HEK293 (cell line): ENCODE results near the gene MAP3K7.

ENCODE experiments used
- CTCF ChIA-PET: fragments of 350-600 bp; formaldehyde crosslinking; extraction: SDS; loops from one replicate; lab custom pipeline; 2021; ENCODE audit warnings: antibody characterized with exemption; lab: Yijun Ruan, JAX
- POLR2A ChIA-PET: fragments of 300-600 bp; formaldehyde crosslinking; extraction: SDS; loops from one replicate; lab custom pipeline; 2020; ENCODE audit warnings: antibody characterized with exemption, inconsistent platforms; lab: Yijun Ruan, JAX
- H3K27ac ChIP-seq: fragments of 200-500 bp; sonication (Bioruptor generic); 2 replicates; pipeline ENCODE4 v1.5.1; 2014; ENCODE audit warnings: low read depth, low read length, control low read depth, inconsistent platforms; ENCODE audit errors: extremely low read depth
- H3K36me3 ChIP-seq, 2 experiments: fragments of 200-500 bp in 1 of 2; sonication (Bioruptor generic) in 1 of 2; 1 replicate in 1 of 2; 2 replicates in 1 of 2; pipeline ENCODE4 v1.5.1; 2014 to 2017; ENCODE audit warnings: inconsistent platforms in 2 of 2, low read length in 2 of 2; ENCODE audit not compliant: control insufficient read depth in 2 of 2, insufficient read depth in 1 of 2
- H3K4me1 ChIP-seq: fragments of 200-500 bp; sonication (Bioruptor generic); 2 replicates; pipeline ENCODE4 v1.5.1; 2014; ENCODE audit warnings: mild to moderate bottlenecking, low read length, inconsistent platforms; ENCODE audit not compliant: control insufficient read depth, insufficient read depth
- H3K4me3 ChIP-seq: 2 replicates; pipeline ENCODE4 v1.5.1; 2011; ENCODE audit warnings: low read depth, mild to moderate bottlenecking, control low read depth, low read length, moderate library complexity
- H3K9me3 ChIP-seq: fragments of 200-500 bp; sonication (Bioruptor generic); 2 replicates; pipeline ENCODE4 v1.5.1; 2014; ENCODE audit warnings: low read depth, low read length, inconsistent platforms; ENCODE audit not compliant: control insufficient read depth, insufficient read depth
- AEBP2 ChIP-seq: fragments of 450-650 bp; formaldehyde crosslinking; IDR thresholded peaks from 2 replicates; pipeline ENCODE4 v1.5.1; 2016; ENCODE audit warnings: missing biosample characterization, missing genetic modification characterization, borderline replicate concordance
- GLIS1 ChIP-seq: fragments of 450-650 bp; formaldehyde crosslinking; IDR thresholded peaks from 2 replicates; pipeline ENCODE4 v1.5.1; 2016; ENCODE audit warnings: missing biosample characterization, missing genetic modification characterization
- MYNN ChIP-seq: fragments of 450-650 bp; formaldehyde crosslinking; IDR thresholded peaks from 2 replicates; pipeline ENCODE4 v1.5.1; 2016; ENCODE audit warnings: missing biosample characterization, missing genetic modification characterization, borderline replicate concordance
- PBX3 ChIP-seq: sonication (generic); formaldehyde crosslinking; IDR thresholded peaks from 2 replicates; pipeline ENCODE4 v1.8.1; 2022; ENCODE audit warnings: mild to moderate bottlenecking, moderate library complexity, missing genetic modification reagents
- PRDM1 ChIP-seq: fragments of 450-650 bp; formaldehyde crosslinking; IDR thresholded peaks from 2 replicates; pipeline ENCODE4; 2016; ENCODE audit warnings: missing biosample characterization, missing genetic modification characterization
- SCRT2 ChIP-seq: fragments of 450-650 bp; formaldehyde crosslinking; IDR thresholded peaks from 2 replicates; pipeline ENCODE4 v1.5.1; 2016; ENCODE audit warnings: missing biosample characterization, missing genetic modification characterization
- SP2 ChIP-seq: fragments of 450-650 bp; formaldehyde crosslinking; IDR thresholded peaks from 2 replicates; pipeline ENCODE4 v1.5.1; 2016; ENCODE audit warnings: missing biosample characterization, missing genetic modification characterization
- ZBTB6 ChIP-seq: fragments of 450-650 bp; formaldehyde crosslinking; IDR thresholded peaks from 2 replicates; pipeline ENCODE4 v1.5.1; 2017; ENCODE audit warnings: missing biosample characterization, missing genetic modification characterization
- ZEB2 ChIP-seq: fragments of 450-650 bp; formaldehyde crosslinking; IDR thresholded peaks from 2 replicates; pipeline ENCODE4 v1.5.1; 2016; ENCODE audit warnings: missing biosample characterization, missing genetic modification characterization
- ZNF174 ChIP-seq: fragments of 450-650 bp; formaldehyde crosslinking; IDR thresholded peaks from 2 replicates; pipeline ENCODE4 v1.5.0; 2017; ENCODE audit warnings: missing biosample characterization, mild to moderate bottlenecking, missing genetic modification characterization
- ZNF266 ChIP-seq: fragments of 450-650 bp; formaldehyde crosslinking; IDR thresholded peaks from 2 replicates; pipeline ENCODE4 v1.5.1; 2016; ENCODE audit warnings: missing biosample characterization, missing genetic modification characterization, low read depth
- ZNF280C ChIP-seq: fragments of 450-650 bp; formaldehyde crosslinking; IDR thresholded peaks from 2 replicates; pipeline ENCODE4 v1.5.1; 2016; ENCODE audit warnings: missing biosample characterization, missing genetic modification characterization
- ZNF350 ChIP-seq: fragments of 450-650 bp; formaldehyde crosslinking; IDR thresholded peaks from 2 replicates; pipeline ENCODE4 v1.5.0; 2017; ENCODE audit warnings: missing biosample characterization, mild to moderate bottlenecking, missing genetic modification characterization
- ZNF501 ChIP-seq: fragments of 450-650 bp; formaldehyde crosslinking; IDR thresholded peaks from 2 replicates; pipeline ENCODE4 v1.5.1; 2016; ENCODE audit warnings: missing biosample characterization, missing genetic modification characterization
- ZNF529 ChIP-seq: fragments of 450-650 bp; formaldehyde crosslinking; IDR thresholded peaks from 2 replicates; pipeline ENCODE4 v1.5.1; 2017; ENCODE audit warnings: missing genetic modification characterization, missing biosample characterization; ENCODE audit not compliant: insufficient replicate concordance
- ZNF544 ChIP-seq: fragments of 450-650 bp; formaldehyde crosslinking; IDR thresholded peaks from 2 replicates; pipeline ENCODE4 v1.5.0; 2017; ENCODE audit warnings: missing biosample characterization, missing genetic modification characterization
- ZNF585B ChIP-seq: fragments of 450-650 bp; formaldehyde crosslinking; IDR thresholded peaks from 2 replicates; pipeline ENCODE4 v1.5.1; 2016; ENCODE audit warnings: missing biosample characterization, missing genetic modification characterization
- ZNF629 ChIP-seq: fragments of 450-650 bp; formaldehyde crosslinking; IDR thresholded peaks from 2 replicates; pipeline ENCODE4 v1.5.1; 2017; ENCODE audit warnings: missing biosample characterization, missing genetic modification characterization
- ZNF701 ChIP-seq: fragments of 450-650 bp; formaldehyde crosslinking; IDR thresholded peaks from 2 replicates; pipeline ENCODE4 v1.5.1; 2016; ENCODE audit warnings: missing biosample characterization, missing genetic modification characterization
- ZSCAN16 ChIP-seq: fragments of 450-650 bp; formaldehyde crosslinking; IDR thresholded peaks from 2 replicates; pipeline ENCODE4 v1.5.1; 2016; ENCODE audit warnings: missing biosample characterization, missing genetic modification characterization
- ZSCAN18 ChIP-seq: fragments of 450-650 bp; formaldehyde crosslinking; IDR thresholded peaks from 2 replicates; pipeline ENCODE4 v1.5.1; 2016; ENCODE audit warnings: missing biosample characterization, missing genetic modification characterization
- ZSCAN30 ChIP-seq: fragments of 450-650 bp; IDR thresholded peaks from 2 replicates; pipeline ENCODE4 v1.5.1; 2018; ENCODE audit warnings: missing biosample characterization, mild to moderate bottlenecking, missing genetic modification characterization, moderate library complexity

MAP3K7 gene

GRCh38 chr6:90578894-90579549 lies 7.8 kb downstream of the MAP3K7 start:
- Histone ChIP-seq H3K27ac (no peak overlapping the region), H3K36me3 (peaks cover 0 to 19% of the 10 kb centered on the region in 2 experiments; a peak in 1 of 3 replicates), H3K4me3 (no peak overlapping the region), H3K4me1 (0 out of 2 replicates have a peak, but pooled peaks cover 2% of the 10 kb centered on the region), H3K9me3 (no peaks in the 10 kb centered on the region)
- ChIA-PET POLR2A (interaction anchor here (1.5 kb wide), 1 partner anchor 8 kb away, joined by 3 read pairs; the partner anchor contains the start of gene MAP3K7), CTCF (interaction anchor here (0.6 kb wide), 1 partner anchor 76 kb away, joined by 3 read pairs; no protein-coding TSS in a partner anchor)
- TF ChIP-seq ZNF350 (tag by site-specific recombination), result no peak
- TF ChIP-seq ZSCAN16 (tag by site-specific recombination), result no peak
- TF ChIP-seq PBX3, result no peak
- TF ChIP-seq SCRT2 (tag by site-specific recombination), result no peak
- no peak for TF ChIP-seq ZNF629 (tag by site-specific recombination)

- no peak overlapping the region for H3K4me3 ChIP-seq
- CTCF ChIA-PET, result interaction anchor here (0.6 to 0.7 kb wide), 2 partner anchors 173 to 270 kb away, joined by 3 to 4 read pairs; no protein-coding TSS in a partner anchor
- TF ChIP-seq ZNF529 (tag by site-specific recombination) (no peak), ZNF501 (no peak), MYNN (tag by site-specific recombination) (no peak), ZBTB6 (tag by site-specific recombination) (no peak), ZNF544 (no peak), ZEB2 (tag by site-specific recombination) (no peak), ZNF701 (tag by site-specific recombination) (no peak), PRDM1 (tag by site-specific recombination) (no peak), GLIS1 (tag by site-specific recombination) (no peak), ZSCAN18 (tag by site-specific recombination) (no peak), ZNF174 (tag by site-specific recombination) (no peak), ZNF280C (no peak), SP2 (tag by site-specific recombination) (no peak), ZNF585B (tag by site-specific recombination) (no peak), AEBP2 (tag by site-specific recombination) (no peak), ZNF266 (tag by site-specific recombination) (no peak), ZSCAN30 (no peak)
- peaks cover 10 to 25% of the 10 kb centered on the region in 2 experiments for H3K36me3 ChIP-seq
- no peaks in the 10 kb centered on the region; the same call in 1 of the 2 replicates for H3K4me1 ChIP-seq
- POLR2A ChIA-PET, result interaction anchor here (1.0 to 1.2 kb wide), 2 partner anchors 9 to 12 kb away, joined by 3 to 4 read pairs; partner anchors contain the start of gene MAP3K7
- no peak overlapping the region for H3K27ac ChIP-seq
- H3K9me3 ChIP-seq, result no peaks in the 10 kb centered on the region
Observed at GRCh38 chr6:90575267-90575666, 11.6 kb downstream of the MAP3K7 start.
